MCF 10A (cell line): ENCODE measurements around the gene ADARB1. TPM values are rescaled to one million over a fixed set of nuclear protein-coding genes. Genes with fewer than 3 reads are reported as not detected.
"Not testable (repeated sequence)": the region's sequence is repeated elsewhere in the genome, so short reads cannot be mapped to it uniquely, and the experiment has no call there.

Experiments
- BruUV-seq: library from RNA; stranded (reverse); fragments of 400-500 nt; replicated peaks from 2 replicates; lab custom pipeline; 2021; lab: Mats Ljungman, UMichigan
- CTCF ChIA-PET: fragments of 300-600 bp; sonication (Branson Sonifier 250); formaldehyde crosslinking; extraction: SDS; loops from one replicate; lab custom pipeline; 2021; ENCODE audit warnings: antibody characterized with exemption, inconsistent platforms; lab: Yijun Ruan, JAX
- POLR2A ChIA-PET: fragments of 300-600, 350-650 bp; sonication (Branson Sonifier 250); formaldehyde crosslinking; extraction: SDS; loops from one replicate; lab custom pipeline; 2020; ENCODE audit warnings: antibody characterized with exemption, inconsistent platforms; lab: Yijun Ruan, JAX
- DNase-seq: peaks from one replicate; pipeline ENCODE4 v3.0.0-alpha.2; 2018; ENCODE audit not compliant: unreplicated experiment
- H3K27ac Mint-ChIP-seq: one replicate; pipeline ENCODE4 v1.8.0; 2022; ENCODE audit warnings: mild to moderate bottlenecking, low read depth, mixed read lengths; ENCODE audit not compliant: unreplicated experiment
- H3K27me3 Mint-ChIP-seq: one replicate; pipeline ENCODE4 v1.8.0; 2022; ENCODE audit warnings: mixed read lengths; ENCODE audit not compliant: insufficient read depth, unreplicated experiment
- H3K36me3 Mint-ChIP-seq: one replicate; pipeline ENCODE4 v1.8.0; 2022; ENCODE audit warnings: mild to moderate bottlenecking, moderate library complexity, mixed read lengths; ENCODE audit not compliant: insufficient read depth, unreplicated experiment
- H3K4me1 Mint-ChIP-seq: one replicate; pipeline ENCODE4 v1.8.0; 2022; ENCODE audit warnings: mixed read lengths; ENCODE audit not compliant: insufficient read depth, unreplicated experiment
- H3K4me3 Mint-ChIP-seq: one replicate; pipeline ENCODE4 v1.8.0; 2022; ENCODE audit warnings: mild to moderate bottlenecking, moderate library complexity, mixed read lengths; ENCODE audit not compliant: unreplicated experiment
- H3K9me3 Mint-ChIP-seq: one replicate; pipeline ENCODE4 v1.8.0; 2022; ENCODE audit warnings: mixed read lengths; ENCODE audit not compliant: unreplicated experiment
- intact Hi-C: fragments of 100-400 bp; cut with micrococcal nuclease; formaldehyde crosslinking; loops from 2 replicates; pipeline ENCODE4 v1.14.1; 2022
- total RNA-seq: library from RNA; stranded (reverse); gene quantifications from 2 replicates; pipeline ENCODE4 v1.2.3, GENCODE V29; 2022
- TF ChIP-seq, protein P1 (sequence below): fragments of 200-600 bp; IDR thresholded peaks from one replicate; pipeline ENCODE4 v1.8.0; 2022; ENCODE audit warnings: antibody characterized with exemption, mild to moderate bottlenecking; ENCODE audit not compliant: unreplicated experiment

Gene ADARB1
- total RNA-seq, 1 experiment from 2014 or later: 19.4 TPM

DNA sequence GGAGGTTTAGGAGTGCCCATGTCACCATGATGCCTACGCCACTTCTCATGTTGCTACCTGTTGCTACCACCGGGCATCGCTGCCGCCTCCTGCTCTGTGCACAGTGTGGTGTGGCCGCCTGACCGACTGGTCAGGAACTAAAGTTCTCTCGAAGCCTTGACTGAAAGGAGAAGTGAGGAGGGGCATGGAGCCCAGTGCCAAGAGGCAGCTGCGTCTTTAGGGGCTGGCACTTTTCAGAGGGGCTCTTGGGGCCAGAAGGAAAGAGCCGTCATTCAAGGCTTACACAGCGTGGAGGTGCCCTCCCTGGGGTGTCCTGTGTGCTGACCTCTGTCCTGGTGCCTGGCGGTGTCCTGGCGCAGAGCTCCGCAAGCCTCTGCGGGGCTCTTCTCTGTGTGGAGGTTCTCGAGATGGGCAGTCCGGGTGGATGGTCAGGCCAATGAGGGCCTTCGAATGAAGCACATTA is 57.2 kb downstream of the ADARB1 start:
- Mint-ChIP-seq H3K9me3 (no peaks in the 10 kb centered on the region), H3K4me3 (no peak overlapping the region), H3K36me3 (peaks cover 6% of the 10 kb centered on the region), H3K4me1 (peaks cover 16% of the 10 kb centered on the region), H3K27ac (no peak overlapping the region), H3K27me3 (no peaks in the 10 kb centered on the region)
- DNase-seq: no peak
- ChIA-PET POLR2A (interaction anchor here (0.7 to 3.1 kb wide), 4 partner anchors 29 to 259 kb away, joined by 3 to 14 read pairs (median 7); partner anchors contain the start of gene POFUT2), CTCF (interaction anchor here (1.5 to 9.6 kb wide), 5 partner anchors 29 to 331 kb away, joined by 3 to 133 read pairs (median 7); no protein-coding TSS in a partner anchor)
- BruUV-seq: no TSS peak
- TF ChIP-seq, protein P1, sequence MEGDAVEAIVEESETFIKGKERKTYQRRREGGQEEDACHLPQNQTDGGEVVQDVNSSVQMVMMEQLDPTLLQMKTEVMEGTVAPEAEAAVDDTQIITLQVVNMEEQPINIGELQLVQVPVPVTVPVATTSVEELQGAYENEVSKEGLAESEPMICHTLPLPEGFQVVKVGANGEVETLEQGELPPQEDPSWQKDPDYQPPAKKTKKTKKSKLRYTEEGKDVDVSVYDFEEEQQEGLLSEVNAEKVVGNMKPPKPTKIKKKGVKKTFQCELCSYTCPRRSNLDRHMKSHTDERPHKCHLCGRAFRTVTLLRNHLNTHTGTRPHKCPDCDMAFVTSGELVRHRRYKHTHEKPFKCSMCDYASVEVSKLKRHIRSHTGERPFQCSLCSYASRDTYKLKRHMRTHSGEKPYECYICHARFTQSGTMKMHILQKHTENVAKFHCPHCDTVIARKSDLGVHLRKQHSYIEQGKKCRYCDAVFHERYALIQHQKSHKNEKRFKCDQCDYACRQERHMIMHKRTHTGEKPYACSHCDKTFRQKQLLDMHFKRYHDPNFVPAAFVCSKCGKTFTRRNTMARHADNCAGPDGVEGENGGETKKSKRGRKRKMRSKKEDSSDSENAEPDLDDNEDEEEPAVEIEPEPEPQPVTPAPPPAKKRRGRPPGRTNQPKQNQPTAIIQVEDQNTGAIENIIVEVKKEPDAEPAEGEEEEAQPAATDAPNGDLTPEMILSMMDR: no peak
- intact Hi-C loops: no loop called here

- TF ChIP-seq, protein P1: no peak
- Mint-ChIP-seq H3K36me3 (no peaks in the 10 kb centered on the region), H3K4me1 (peaks cover 16% of the 10 kb centered on the region), H3K9me3 (no peaks in the 10 kb centered on the region), H3K4me3 (no peak overlapping the region), H3K27me3 (no peaks in the 10 kb centered on the region), H3K27ac (no peak overlapping the region)
- no TSS peak for BruUV-seq
- intact Hi-C loops: no loop called here
- CTCF ChIA-PET: interaction anchor here (0.6 to 9.6 kb wide), 3 partner anchors 64 to 190 kb away, joined by 3 to 133 read pairs (median 7); no protein-coding TSS in a partner anchor
- no peak for DNase-seq
- POLR2A ChIA-PET: no interaction called here
These were observed 58.6 kb downstream of the ADARB1 start for GRCh38 chr21:45132841-45133573.

- H3K36me3 Mint-ChIP-seq, H3K9me3 Mint-ChIP-seq, H3K27me3 Mint-ChIP-seq, H3K27ac Mint-ChIP-seq, intact Hi-C loops, POLR2A ChIA-PET, H3K4me3 Mint-ChIP-seq, DNase-seq, BruUV-seq: not testable (repeated sequence)
- CTCF ChIA-PET: interaction anchor here (9.6 kb wide), 1 partner anchor 184 kb away, joined by 133 read pairs; no protein-coding TSS in a partner anchor
- peaks cover 16% of the 10 kb centered on the region for H3K4me1 Mint-ChIP-seq
These were observed 59.3 kb downstream of the ADARB1 start for GRCh38 chr21:45133574-45134278.

- H3K27me3 Mint-ChIP-seq: no peaks in the 10 kb centered on the region
- no peaks in the 10 kb centered on the region for H3K9me3 Mint-ChIP-seq
- intact Hi-C loops: loop anchor here (5.0 kb wide), 1 partner anchor 262 kb away; the partner anchor contains the start of gene PTTG1IP
- BruUV-seq: no TSS peak
- DNase-seq: no peak
- CTCF ChIA-PET: interaction anchor here (8.8 kb wide), 1 partner anchor 184 kb away, joined by 302 read pairs; no protein-coding TSS in a partner anchor
- TF ChIP-seq, protein P1: no peak
- H3K4me1 Mint-ChIP-seq: peaks cover 10% of the 10 kb centered on the region
- H3K36me3 Mint-ChIP-seq: no peaks in the 10 kb centered on the region
- H3K4me3 Mint-ChIP-seq: no peak overlapping the region
- no peak overlapping the region for H3K27ac Mint-ChIP-seq
- POLR2A ChIA-PET: no interaction called here
These were observed 60.1 kb downstream of the ADARB1 start for GRCh38 chr21:45134279-45135076.
